Stimulated activated CD8-positive, alpha-beta memory T cell treated with anti-CD3 and anti-CD28 coated beads, Interleukin-15, amount 100 ng/mL, for 1 hour (primary cell): Measurements from ENCODE around the gene DNASE1L3.
"Not testable (repeated sequence)": the region's sequence is repeated elsewhere in the genome, so short reads cannot be mapped to it uniquely, and the experiment has no call there.

Experiments
- DNase-seq: peaks from one replicate; pipeline ENCODE4 v3.0.0-alpha.2; 2020; ENCODE audit warnings: low read depth

DNASE1L3 gene

GRCh38 chr3:58236527-58237237, 25.9 kb upstream of the DNASE1L3 start:
- DNase-seq = no peak

GRCh38 chr3:58235970-58236369, 25.2 kb upstream of the DNASE1L3 start:
- DNase-seq = no peak

GRCh38 chr3:58234516-58234931, 23.8 kb upstream of the DNASE1L3 start:
- DNase-seq = no peak

- DNase-seq = no peak
These were observed 20.9 kb upstream of the DNASE1L3 start for GRCh38 chr3:58231666-58232065.

- no peak for DNase-seq
These were observed 20.2 kb upstream of the DNASE1L3 start for GRCh38 chr3:58230876-58231552.

- DNase-seq = not testable (repeated sequence)
These were observed 17.2 kb upstream of the DNASE1L3 start for GRCh38 chr3:58227933-58228332.

GRCh38 chr3:58223855-58224254, 13.1 kb upstream of the DNASE1L3 start:
- DNase-seq = no peak

- no peak for DNase-seq
These were observed 11.5 kb upstream of the DNASE1L3 start for GRCh38 chr3:58222161-58222724.

- DNase-seq = no peak
These were observed 8.1 kb upstream of the DNASE1L3 start for GRCh38 chr3:58218904-58219303.

GRCh38 chr3:58217209-58217811, 6.5 kb upstream of the DNASE1L3 start:
- DNase-seq = no peak

GRCh38 chr3:58216496-58217195, 5.9 kb upstream of the DNASE1L3 start:
- no peak for DNase-seq

GRCh38 chr3:58215317-58216025, 4.7 kb upstream of the DNASE1L3 start:
- DNase-seq = no peak

GRCh38 chr3:58214484-58215316, 3.9 kb upstream of the DNASE1L3 start:
- DNase-seq = no peak

- DNase-seq = no peak
These were observed 839 bp downstream of the DNASE1L3 start for GRCh38 chr3:58209933-58210332.

- no peak for DNase-seq
These were observed 2.8 kb downstream of the DNASE1L3 start for GRCh38 chr3:58207954-58208353.

- DNase-seq = no peak
These were observed 4.3 kb downstream of the DNASE1L3 start for GRCh38 chr3:58206406-58207011.

- DNase-seq = no peak
These were observed 4.8 kb downstream of the DNASE1L3 start for GRCh38 chr3:58205981-58206380.

GRCh38 chr3:58204720-58205119, 6.1 kb downstream of the DNASE1L3 start:
- DNase-seq = no peak

GRCh38 chr3:58203541-58203940, 7.2 kb downstream of the DNASE1L3 start:
- DNase-seq = no peak

- DNase-seq = no peak
These were observed 7.8 kb downstream of the DNASE1L3 start for GRCh38 chr3:58202917-58203360.
